Measurements from ENCODE around the gene PPP5C.

PPP5C gene

GRCh38 chr19:46347985-46348384, 1.1 kb downstream of the PPP5C start:
- DNase-seq (ENCODE audit: insufficient read length, low spot score) (no peak), FAIRE-seq (no peak)
- no peak for TF ChIP-seq CTCF (IDR thresholded peaks at IDR 0.05; ENCODE audit: insufficient read depth, missing control alignments)

- DNase-seq (ENCODE audit: insufficient read length, low spot score) (no peak), FAIRE-seq (no peak)
- no peak for TF ChIP-seq CTCF (IDR thresholded peaks at IDR 0.05; ENCODE audit: insufficient read depth, missing control alignments)
Measured at GRCh38 chr19:46349311-46349993, 2.6 kb downstream of the PPP5C start.

- no peak for DNase-seq (ENCODE audit: insufficient read length, low spot score)
- no peak for FAIRE-seq
Measured at GRCh38 chr19:46350029-46350757, 3.3 kb downstream of the PPP5C start.

GRCh38 chr19:46350758-46351159, 3.9 kb downstream of the PPP5C start:
- FAIRE-seq (no peak), DNase-seq (ENCODE audit: insufficient read length, low spot score) (no peak)
- TF ChIP-seq CTCF (IDR thresholded peaks at IDR 0.05; ENCODE audit: insufficient read depth, missing control alignments), result no peak

More at GRCh38 chr19:46350029-46350757, 3.3 kb downstream of the PPP5C start:
- no peak for TF ChIP-seq CTCF (IDR thresholded peaks at IDR 0.05; ENCODE audit: insufficient read depth, missing control alignments)

GRCh38 chr19:46351241-46352041, 4.6 kb downstream of the PPP5C start:
- DNase-seq (ENCODE audit: insufficient read length, low spot score) (no peak), FAIRE-seq (no peak)
- TF ChIP-seq CTCF (IDR thresholded peaks at IDR 0.05; ENCODE audit: insufficient read depth, missing control alignments), result no peak

GRCh38 chr19:46353730-46354528, 7.0 kb downstream of the PPP5C start:
- DNase-seq (ENCODE audit: insufficient read length, low spot score), result no peak
- no peak for FAIRE-seq
- TF ChIP-seq CTCF (IDR thresholded peaks at IDR 0.05; ENCODE audit: insufficient read depth, missing control alignments), result no peak
